Prostate gland (tissue), 2 donors: ENCODE measurements around the gene PPARA. TPM values are rescaled to one million over a fixed set of nuclear protein-coding genes. Genes with fewer than 3 reads are reported as not detected.

Source experiments
- DNase-seq: peaks from one replicate; pipeline ENCODE4 v3.0.0-alpha.2; 2019; ENCODE audit warnings: low spot score
- H3K27ac ChIP-seq, 2 donors: fragments of 200-600 bp; sonication (generic); 2 replicates each; pipeline ENCODE4 v1.5.1; 2017 to 2019
- H3K27me3 ChIP-seq: fragments of 200-600 bp; sonication (generic); replicated peaks from 2 replicates; pipeline ENCODE4 v1.5.1; 2019; ENCODE audit not compliant: insufficient read depth
- H3K36me3 ChIP-seq, 2 donors: fragments of 200-600 bp; sonication (generic); 1 replicate in 1 of 2; 2 replicates in 1 of 2; pipeline versions ENCODE4 v1.5.1 to v1.8.1; 2017 to 2019
- H3K4me1 ChIP-seq: fragments of 200-600 bp; sonication (generic); replicated peaks from 2 replicates; pipeline ENCODE4 v1.5.1; 2019
- H3K4me3 ChIP-seq, 2 donors: fragments of 200-600 bp; sonication (generic); 2 replicates each; pipeline ENCODE4 v1.5.1; 2017 to 2019
- H3K9me3 ChIP-seq: fragments of 200-600 bp; sonication (generic); 2 replicates; pipeline ENCODE4 v1.5.1; 2017
- POLR2A ChIP-seq: fragments of 450-650 bp; IDR thresholded peaks from one replicate; pipeline ENCODE4 v1.6.1; 2016; ENCODE audit warnings: antibody characterized with exemption, mild to moderate bottlenecking
- POLR2AphosphoS5 ChIP-seq: sonication (generic); formaldehyde crosslinking; IDR thresholded peaks from one replicate; pipeline ENCODE4 v1.6.1; 2017; ENCODE audit warnings: antibody characterized with exemption
- WGBS: methylation state at CpG from one replicate; pipeline ENCODE4 v1.1.5; 2018; 5-methylcytosine and 5-hydroxymethylcytosine counted together
- intact Hi-C: fragments of 100-400 bp; cut with DNase I; formaldehyde crosslinking; loops from one replicate; pipeline ENCODE4 v1.14.2; 2022
- total RNA-seq, 2 donors: library from RNA; depleted of rRNA; stranded (reverse); fragments of >200 nt; gene quantifications; one replicate each; pipeline ENCODE4 v1.1.0, GENCODE V29; 2016
- TF ChIP-seq, protein P1 (sequence below), 4 experiments: fragments of 200-600 bp in 2 of 4; fragments of 450-650 bp in 2 of 4; sonication (generic) in 2 of 4; IDR thresholded peaks; 1 replicate in 3 of 4; 2 replicates in 1 of 4; pipeline ENCODE4 v1.5.1; 2016 to 2019; ENCODE audit warnings: antibody characterized with exemption in 4 of 4, mild to moderate bottlenecking in 2 of 4, moderate library complexity in 2 of 4

PPARA gene
- total RNA-seq, 2 donors from 2014 or later, result 21.2 to 27.3 TPM

- H3K9me3 ChIP-seq, result no peaks in the 10 kb centered on the region
- H3K27ac ChIP-seq, result no peak overlapping the region
- no peaks in the 10 kb centered on the region for H3K27me3 ChIP-seq
- TF ChIP-seq, protein P1, sequence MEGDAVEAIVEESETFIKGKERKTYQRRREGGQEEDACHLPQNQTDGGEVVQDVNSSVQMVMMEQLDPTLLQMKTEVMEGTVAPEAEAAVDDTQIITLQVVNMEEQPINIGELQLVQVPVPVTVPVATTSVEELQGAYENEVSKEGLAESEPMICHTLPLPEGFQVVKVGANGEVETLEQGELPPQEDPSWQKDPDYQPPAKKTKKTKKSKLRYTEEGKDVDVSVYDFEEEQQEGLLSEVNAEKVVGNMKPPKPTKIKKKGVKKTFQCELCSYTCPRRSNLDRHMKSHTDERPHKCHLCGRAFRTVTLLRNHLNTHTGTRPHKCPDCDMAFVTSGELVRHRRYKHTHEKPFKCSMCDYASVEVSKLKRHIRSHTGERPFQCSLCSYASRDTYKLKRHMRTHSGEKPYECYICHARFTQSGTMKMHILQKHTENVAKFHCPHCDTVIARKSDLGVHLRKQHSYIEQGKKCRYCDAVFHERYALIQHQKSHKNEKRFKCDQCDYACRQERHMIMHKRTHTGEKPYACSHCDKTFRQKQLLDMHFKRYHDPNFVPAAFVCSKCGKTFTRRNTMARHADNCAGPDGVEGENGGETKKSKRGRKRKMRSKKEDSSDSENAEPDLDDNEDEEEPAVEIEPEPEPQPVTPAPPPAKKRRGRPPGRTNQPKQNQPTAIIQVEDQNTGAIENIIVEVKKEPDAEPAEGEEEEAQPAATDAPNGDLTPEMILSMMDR (IDR thresholded peaks at IDR 0.05), result no peak
- TF ChIP-seq POLR2A (no peak), POLR2AphosphoS5 (no peak)
- no peaks in the 10 kb centered on the region for H3K4me1 ChIP-seq
- DNase-seq, result no peak
- intact Hi-C loops, result no loop called here
- H3K36me3 ChIP-seq, result no peaks in the 10 kb centered on the region
- 85% methylated on average over 1 of the region's 1 CpG for WGBS
- no peak overlapping the region for H3K4me3 ChIP-seq
Observed at GRCh38 chr22:46169628-46170027, 19.3 kb downstream of the PPARA start.

GRCh38 chr22:46171940-46172339 is 21.6 kb downstream of the PPARA start:
- H3K27ac ChIP-seq, result no peak overlapping the region
- no peak overlapping the region for H3K4me3 ChIP-seq
- WGBS, result 89% methylated on average over 8 of the region's 8 CpGs
- no peaks in the 10 kb centered on the region for H3K27me3 ChIP-seq
- no peak for DNase-seq
- intact Hi-C loops, result no loop called here
- H3K4me1 ChIP-seq, result no peaks in the 10 kb centered on the region
- H3K36me3 ChIP-seq, result no peaks in the 10 kb centered on the region
- TF ChIP-seq POLR2A (no peak), POLR2AphosphoS5 (no peak)
- TF ChIP-seq, protein P1 (IDR thresholded peaks at IDR 0.05), result no peak
- H3K9me3 ChIP-seq, result no peaks in the 10 kb centered on the region

DNA sequence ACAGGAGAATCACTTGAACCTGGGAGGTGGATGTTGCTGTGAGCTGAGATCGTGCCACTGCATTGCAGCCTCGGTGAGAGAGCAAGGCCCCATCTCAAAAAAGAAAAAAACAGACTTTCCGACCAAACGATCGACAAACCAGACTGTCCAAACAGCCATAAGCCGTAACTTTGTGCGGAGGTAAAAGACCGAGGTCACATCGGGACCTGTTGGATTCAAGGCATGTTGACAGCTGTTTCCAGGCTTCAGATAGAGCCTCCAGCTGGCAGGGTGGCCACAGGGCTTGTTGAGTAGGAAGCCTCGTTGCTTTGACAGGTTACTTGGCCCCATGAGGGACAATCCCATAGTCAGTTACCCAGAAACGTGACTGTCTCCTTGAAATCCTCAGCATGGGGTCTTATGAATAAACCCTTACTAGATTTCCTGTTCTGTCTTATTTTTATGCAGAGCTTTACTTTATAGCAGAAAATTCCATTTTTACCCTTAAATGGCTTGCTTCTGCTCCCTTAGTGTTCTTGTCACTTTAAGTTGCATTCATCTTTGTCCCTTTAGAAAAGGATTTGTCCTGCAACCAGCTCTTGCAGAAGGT is 22.3 kb downstream of the PPARA start:
- WGBS, result 79% methylated on average over 11 of the region's 11 CpGs
- no peak overlapping the region for H3K4me3 ChIP-seq
- intact Hi-C loops, result no loop called here
- no peak for DNase-seq
- no peaks in the 10 kb centered on the region for H3K9me3 ChIP-seq
- H3K27me3 ChIP-seq, result no peaks in the 10 kb centered on the region
- no peak overlapping the region for H3K27ac ChIP-seq
- no peaks in the 10 kb centered on the region for H3K36me3 ChIP-seq
- H3K4me1 ChIP-seq, result no peaks in the 10 kb centered on the region
- TF ChIP-seq POLR2A (no peak), POLR2AphosphoS5 (no peak)
- TF ChIP-seq, protein P1 (IDR thresholded peaks at IDR 0.05), result no peak

DNA sequence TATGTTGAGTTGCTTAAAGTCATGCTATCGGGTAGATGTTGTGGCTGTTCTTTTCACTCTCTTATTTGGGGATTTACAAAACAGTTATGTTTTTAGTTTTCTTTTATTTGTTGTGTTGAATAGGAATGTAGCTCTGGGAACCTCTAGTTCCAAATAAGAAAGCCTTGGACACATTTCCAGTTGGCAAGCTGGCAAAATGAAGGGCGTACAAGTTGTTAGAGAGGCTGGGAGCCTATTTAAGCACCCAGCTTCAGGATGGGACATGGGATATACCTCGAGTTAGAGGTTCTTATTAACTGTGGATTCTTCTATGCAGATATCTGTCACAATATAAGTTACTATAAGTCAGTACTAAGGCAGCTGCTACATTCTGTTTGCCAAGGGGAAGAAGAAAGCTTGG is 22.8 kb downstream of the PPARA start:
- H3K4me3 ChIP-seq, result no peak overlapping the region
- WGBS, result 31% methylated on average over 3 of the region's 3 CpGs
- H3K27me3 ChIP-seq, result no peaks in the 10 kb centered on the region
- TF ChIP-seq, protein P1 (IDR thresholded peaks at IDR 0.05), result no peak
- TF ChIP-seq POLR2AphosphoS5 (no peak), POLR2A (no peak)
- intact Hi-C loops, result no loop called here
- H3K4me1 ChIP-seq, result no peaks in the 10 kb centered on the region
- H3K9me3 ChIP-seq, result no peaks in the 10 kb centered on the region
- no peaks in the 10 kb centered on the region for H3K36me3 ChIP-seq
- H3K27ac ChIP-seq, result no peak overlapping the region
- DNase-seq, result no peak

GRCh38 chr22:46175631-46176030 is 25.3 kb downstream of the PPARA start:
- Histone ChIP-seq H3K4me1 (no peaks in the 10 kb centered on the region), H3K9me3 (no peaks in the 10 kb centered on the region), H3K4me3 (no peak overlapping the region), H3K36me3 (no peaks in the 10 kb centered on the region), H3K27ac (no peak overlapping the region), H3K27me3 (no peaks in the 10 kb centered on the region)
- 90% methylated on average over 5 of the region's 5 CpGs for WGBS
- no peak for DNase-seq
- TF ChIP-seq, protein P1 (IDR thresholded peaks at IDR 0.05), result no peak
- TF ChIP-seq POLR2A, result no peak
- TF ChIP-seq POLR2AphosphoS5, result no peak
- intact Hi-C loops, result no loop called here
